Left lung (tissue), 10 donors: ENCODE measurements around the gene GALNT15. TPM values are rescaled to one million over a fixed set of nuclear protein-coding genes. Genes with fewer than 3 reads are reported as not detected.

Experiments
- ATAC-seq: fragments of 200-7000 bp; cut with Tn5 transposase; one replicate; pipeline ENCODE4 v1.9.1; 2020; ENCODE audit warnings: moderate library complexity
- DNase-seq, 4 donors: peaks; one replicate each; pipeline ENCODE4 v3.0.0-alpha.2; 2013 to 2020
- H3K27ac ChIP-seq, 2 donors: fragments of 200-600 bp; sonication (generic) in 1 of 2; one replicate each; pipeline versions ENCODE4 v1.5.0 to v1.8.0; 2020 to 2021
- H3K27me3 ChIP-seq, 2 donors: fragments of 200-600 bp; sonication (generic) in 1 of 2; one replicate each; pipeline versions ENCODE4 v1.5.0 to v1.8.0; 2020 to 2021
- H3K36me3 ChIP-seq, 2 donors: fragments of 200-600 bp; sonication (generic) in 1 of 2; one replicate each; pipeline versions ENCODE4 v1.5.0 to v1.8.0; 2020 to 2021
- H3K4me1 ChIP-seq, 2 donors: fragments of 200-600 bp; one replicate each; pipeline ENCODE4 v1.8.0; 2021
- H3K4me3 ChIP-seq, 2 donors: fragments of 200-600 bp; sonication (generic) in 1 of 2; one replicate each; pipeline versions ENCODE4 v1.5.0 to v1.8.0; 2020 to 2021; ENCODE audit warnings: mild to moderate bottlenecking in 1 of 2
- H3K9me3 ChIP-seq, 2 donors: fragments of 200-600 bp; sonication (generic) in 1 of 2; one replicate each; pipeline versions ENCODE4 v1.5.0 to v1.8.0; 2020 to 2021
- CTCF ChIP-seq, 2 donors: fragments of 200-600 bp; sonication (generic) in 1 of 2; IDR thresholded peaks; one replicate each; pipeline versions ENCODE4 v1.5.0 to v1.8.0; 2021; ENCODE audit warnings: antibody characterized with exemption in 2 of 2
- intact Hi-C, 2 donors: fragments of 100-400 bp; cut with DNase I; formaldehyde crosslinking; loops; one replicate each; pipeline versions ENCODE4 v1.11.2 to v1.14.2; 2022
- polyA plus RNA-seq, 6 donors: library from polyadenylated mRNA; unstranded; fragments of 120-200 nt; gene quantifications; one replicate each; pipeline ENCODE4 v1.2.1, GENCODE V29; 2013; ENCODE audit not compliant: insufficient read length in 6 of 6
- total RNA-seq, 2 donors: library from RNA; stranded (reverse); fragmentation: NEBNext Ultra II Directional; extraction: Animal tissue kit (Norgen Biotek cat#: 25700); gene quantifications; one replicate each; pipeline ENCODE4 v1.2.1, GENCODE V29; 2021
- donor health status: DM: no; HTN: yes; CAD: no.
- donor health status: DM: no; HTN: no; CAD: no.

GALNT15 gene
- total and polyA plus RNA-seq, 8 donors = 0.98 to 4.5 (median 1.9) TPM

- Histone ChIP-seq H3K27me3 (no peaks in the 10 kb centered on the region), H3K4me1 (no peaks in the 10 kb centered on the region), H3K36me3 (no peaks in the 10 kb centered on the region), H3K4me3 (no peak overlapping the region), H3K9me3 (peaks cover 0 to 2% of the 10 kb centered on the region in 2 donors), H3K27ac (no peak overlapping the region)
- intact Hi-C loops = no loop called here
- peak; percentile 29 for ATAC-seq
- no peak for TF ChIP-seq CTCF (IDR thresholded peaks at IDR 0.05)
- DNase-seq = peak in 2 of 4 donors; percentile 69 to 86
These were observed 41.6 kb upstream of the GALNT15 start for GRCh38 chr3:16132928-16133327.

- Histone ChIP-seq H3K4me3 (no peak overlapping the region), H3K9me3 (peaks cover 0 to 2% of the 10 kb centered on the region in 2 donors), H3K4me1 (no peaks in the 10 kb centered on the region), H3K36me3 (no peaks in the 10 kb centered on the region), H3K27ac (no peak overlapping the region), H3K27me3 (no peaks in the 10 kb centered on the region)
- DNase-seq = no peak
- peak; percentile 15 for ATAC-seq
- intact Hi-C loops = no loop called here
- TF ChIP-seq CTCF (IDR thresholded peaks at IDR 0.05) = no peak
These were observed 40.1 kb upstream of the GALNT15 start for GRCh38 chr3:16134173-16134928.

GRCh38 chr3:16136055-16136454 lies 38.4 kb upstream of the GALNT15 start:
- Histone ChIP-seq H3K4me3 (no peak overlapping the region), H3K4me1 (no peaks in the 10 kb centered on the region), H3K9me3 (peaks cover 0 to 2% of the 10 kb centered on the region in 2 donors), H3K27ac (peak overlapping the region in 1 of 2 donors; percentile 28), H3K36me3 (no peaks in the 10 kb centered on the region), H3K27me3 (no peaks in the 10 kb centered on the region)
- intact Hi-C loops = no loop called here
- ATAC-seq (peak; percentile 39), DNase-seq (no peak)
- no peak for TF ChIP-seq CTCF (IDR thresholded peaks at IDR 0.05)

- DNase-seq (no peak), ATAC-seq (no peak)
- TF ChIP-seq CTCF (IDR thresholded peaks at IDR 0.05) = no peak
- H3K27me3 ChIP-seq = no peaks in the 10 kb centered on the region
- H3K9me3 ChIP-seq = peaks cover 0 to 2% of the 10 kb centered on the region in 2 donors
- peak overlapping the region in 1 of 2 donors; percentile 28 for H3K27ac ChIP-seq
- no peaks in the 10 kb centered on the region for H3K36me3 ChIP-seq
- no peaks in the 10 kb centered on the region for H3K4me1 ChIP-seq
- H3K4me3 ChIP-seq = no peak overlapping the region
- intact Hi-C loops = no loop called here
These were observed 37.4 kb upstream of the GALNT15 start for GRCh38 chr3:16137044-16137443.

GRCh38 chr3:16137977-16138376 lies 36.5 kb upstream of the GALNT15 start:
- no peak overlapping the region for H3K4me3 ChIP-seq
- H3K4me1 ChIP-seq = no peaks in the 10 kb centered on the region
- no peak for TF ChIP-seq CTCF (IDR thresholded peaks at IDR 0.05)
- no peak for ATAC-seq
- H3K27ac ChIP-seq = no peak overlapping the region
- H3K27me3 ChIP-seq = no peaks in the 10 kb centered on the region
- peaks cover 0 to 2% of the 10 kb centered on the region in 2 donors for H3K9me3 ChIP-seq
- DNase-seq = no peak
- H3K36me3 ChIP-seq = no peaks in the 10 kb centered on the region
- intact Hi-C loops = no loop called here
